K562 (cell line): ENCODE measurements around the gene CNP. TPM values are rescaled to one million over a fixed set of nuclear protein-coding genes. Genes with fewer than 3 reads are reported as not detected.

Experiments
- ATAC-seq: fragments of 200-7000 bp; cut with Tn5 transposase; 3 replicates; pipeline ENCODE4 v1.9.1; 2020; ENCODE audit warnings: moderate library complexity
- BruUV-seq: library from RNA; stranded (reverse); fragments of 400-500 nt; replicated peaks from 2 replicates; lab custom pipeline; 2021; lab: Mats Ljungman, UMichigan
- CTCF ChIA-PET: fragments of 300-600 bp; formaldehyde crosslinking; extraction: SDS; loops from one replicate; lab custom pipeline; 2021; ENCODE audit warnings: low intra/inter-chr PET ratio; lab: Yijun Ruan, JAX
- POLR2A ChIA-PET: fragments of 300-600, 350-650 bp; sonication (Branson Sonifier 250); formaldehyde crosslinking; extraction: SDS; loops from one replicate; lab custom pipeline; 2021; ENCODE audit warnings: antibody characterized with exemption, inconsistent platforms; lab: Yijun Ruan, JAX
- DNase-seq, 4 experiments: peaks; one replicate each; pipeline versions ENCODE4 v3.0.0 to v3.0.0-alpha.2; 2011 to 2018; ENCODE audit warnings: low spot score in 3 of 4, mixed read lengths in 3 of 4; ENCODE audit errors: extremely low read depth in 1 of 4
- FAIRE-seq: peaks from 2 replicates; lab custom pipeline; 2011; peaks lifted over from hg19 to GRCh38; lab: Jason Lieb, UNC
- H2AFZ ChIP-seq: 2 replicates; pipeline ENCODE4 v1.6.0; 2011; ENCODE audit warnings: low read depth, low read length, control low read depth, inconsistent platforms
- H3K27ac ChIP-seq: fragments of 200-600 bp; 3 replicates; pipeline ENCODE4 v1.8.0; 2011; ENCODE audit warnings: low read depth, mild to moderate bottlenecking, control low read depth, inconsistent platforms, low read length, moderate library complexity, mixed read lengths; ENCODE audit errors: extremely low read depth
- H3K27me3 ChIP-seq, 2 experiments: fragments of 300-600 bp in 1 of 2; 2 replicates in 1 of 2; 3 replicates in 1 of 2; pipeline versions ENCODE4 v1.6.0 to v1.8.0; 2011; ENCODE audit warnings: inconsistent platforms in 2 of 2, low read length in 2 of 2, mild to moderate bottlenecking in 1 of 2, mixed read lengths in 1 of 2, moderate library complexity in 1 of 2; ENCODE audit not compliant: control insufficient read depth in 2 of 2, insufficient read depth in 2 of 2
- H3K36me3 ChIP-seq: fragments of 300-600 bp; 3 replicates; pipeline ENCODE4 v1.8.0; 2011; ENCODE audit warnings: mild to moderate bottlenecking, low read length, inconsistent platforms; ENCODE audit not compliant: control insufficient read depth, insufficient read depth
- H3K4me1 ChIP-seq, 2 experiments: fragments of 200-600 bp in 1 of 2; replicated peaks in 1 of 2; 2 replicates in 1 of 2; 3 replicates in 1 of 2; pipeline versions ENCODE4 v1.5.1 to v1.8.0; 2011; ENCODE audit warnings: inconsistent platforms in 2 of 2, low read length in 2 of 2, mild to moderate bottlenecking in 1 of 2, mixed read lengths in 1 of 2, moderate library complexity in 1 of 2; ENCODE audit not compliant: control insufficient read depth in 2 of 2, insufficient read depth in 2 of 2
- H3K4me2 ChIP-seq: 2 replicates; pipeline ENCODE4 v1.6.1; 2011; ENCODE audit warnings: low read length, control low read depth, inconsistent platforms, mixed read lengths; ENCODE audit not compliant: insufficient read depth
- H3K4me3 ChIP-seq: fragments of 200-600 bp; sonication (generic), shearing (Covaris generic); 2 replicates; pipeline ENCODE4 v1.5.1; 2016; ENCODE audit warnings: control low read depth, inconsistent platforms
- H3K79me2 ChIP-seq: fragments of 200-600 bp; 3 replicates; pipeline ENCODE4 v1.8.0; 2011; ENCODE audit warnings: low read length, inconsistent platforms; ENCODE audit not compliant: control insufficient read depth, insufficient read depth
- H3K9ac ChIP-seq, 2 experiments: 2 replicates each; pipeline versions ENCODE4 v1.6.0 to v1.6.1; 2011; ENCODE audit warnings: low read depth in 2 of 2, low read length in 2 of 2, control low read depth in 1 of 2, inconsistent platforms in 1 of 2, mild to moderate bottlenecking in 1 of 2, mixed read lengths in 1 of 2; ENCODE audit not compliant: insufficient read depth in 1 of 2
- H3K9me1 ChIP-seq: one replicate; pipeline ENCODE4 v1.6.0; 2011; ENCODE audit warnings: inconsistent platforms, mild to moderate bottlenecking, low read length, moderate library complexity; ENCODE audit not compliant: control insufficient read depth, insufficient read depth
- H3K9me3 ChIP-seq: replicated peaks from 2 replicates; pipeline ENCODE4 v1.5.1; 2011; ENCODE audit warnings: low read depth, low read length, inconsistent platforms; ENCODE audit not compliant: control insufficient read depth, insufficient read depth
- H4K20me1 ChIP-seq: replicated peaks from 2 replicates; pipeline ENCODE4 v1.6.1; 2011; ENCODE audit warnings: low read length, inconsistent platforms, mixed read lengths; ENCODE audit not compliant: control insufficient read depth, insufficient read depth
- ARID3B ChIP-seq: fragments of 250-450 bp; sonication (Bioruptor Pico); IDR thresholded peaks from 2 replicates; pipeline ENCODE4 v1.4.0; 2020; ENCODE audit warnings: borderline replicate concordance
- CAMTA2 ChIP-seq: fragments of 250-450 bp; sonication (Bioruptor Pico); conservative IDR thresholded peaks from 2 replicates; pipeline ENCODE4 v1.5.1; 2022
- ESRRA ChIP-seq: fragments of 450-650 bp; IDR thresholded peaks from 2 replicates; pipeline ENCODE4 v1.6.1; 2014; ENCODE audit warnings: low read depth, mild to moderate bottlenecking, moderate library complexity, borderline replicate concordance
- GABPB2 ChIP-seq: fragments of 250-450 bp; sonication (Bioruptor Pico); conservative IDR thresholded peaks from 2 replicates; pipeline ENCODE4 v1.5.1; 2021; ENCODE audit warnings: mild to moderate bottlenecking
- HDAC3 ChIP-seq: fragments of 450-650 bp; IDR thresholded peaks from 2 replicates; pipeline ENCODE4 v1.6.1; 2018; ENCODE audit warnings: borderline replicate concordance, mild to moderate bottlenecking, moderate library complexity; ENCODE audit not compliant: partially characterized antibody
- LCOR ChIP-seq: sonication (generic); formaldehyde crosslinking; IDR thresholded peaks from 2 replicates; pipeline ENCODE4 v1.8.0; 2022; ENCODE audit warnings: mild to moderate bottlenecking, missing genetic modification reagents
- MEIS2 ChIP-seq: fragments of 450-650 bp; IDR thresholded peaks from 2 replicates; pipeline ENCODE4 v1.6.1; 2014; ENCODE audit warnings: mild to moderate bottlenecking; ENCODE audit not compliant: partially characterized antibody
- NCOA4 ChIP-seq: fragments of 450-650 bp; IDR thresholded peaks from 2 replicates; pipeline ENCODE4 v1.6.1; 2018; ENCODE audit warnings: mild to moderate bottlenecking; ENCODE audit not compliant: partially characterized antibody
- NFATC3 ChIP-seq: fragments of 450-650 bp; IDR thresholded peaks from 2 replicates; pipeline ENCODE4 v1.6.1; 2017; ENCODE audit warnings: mild to moderate bottlenecking
- PCBP1 ChIP-seq: fragments of 200-400 bp; formaldehyde crosslinking; IDR thresholded peaks from 2 replicates; pipeline ENCODE4 v1.6.1; 2018; ENCODE audit warnings: mild to moderate bottlenecking, low read depth, low read length; ENCODE audit not compliant: poor library complexity, severe bottlenecking
- POLR2AphosphoS5 ChIP-seq: IDR thresholded peaks from 2 replicates; pipeline ENCODE4 v1.6.1; 2011; ENCODE audit warnings: mild to moderate bottlenecking, low read depth, low read length, moderate library complexity; ENCODE audit not compliant: control insufficient read depth, insufficient read depth
- PRMT5 ChIP-seq: sonication (generic); formaldehyde crosslinking; IDR thresholded peaks from 2 replicates; pipeline ENCODE4 v1.5.0; 2020; ENCODE audit warnings: missing genetic modification reagents
- SAFB ChIP-seq: fragments of 200-400 bp; formaldehyde crosslinking; IDR thresholded peaks from 2 replicates; pipeline ENCODE4 v1.6.1; 2017; ENCODE audit warnings: low read depth, low read length, borderline replicate concordance
- SMAD2 ChIP-seq: fragments of 150-350 bp; IDR thresholded peaks from 2 replicates; pipeline ENCODE4 v1.6.1; 2014; ENCODE audit warnings: low read depth, mild to moderate bottlenecking, low read length
- STAT5B ChIP-seq: fragments of 250-450 bp; sonication (Bioruptor Pico); IDR thresholded peaks from 2 replicates; pipeline ENCODE4 v1.8.0; 2021; ENCODE audit warnings: mild to moderate bottlenecking, inconsistent platforms
- TAF1 ChIP-seq: IDR thresholded peaks from 2 replicates; pipeline ENCODE4 v1.6.1; 2011; ENCODE audit warnings: mild to moderate bottlenecking, low read length, moderate library complexity; ENCODE audit not compliant: insufficient read depth, control insufficient read depth, severe bottlenecking; ENCODE audit errors: extremely low read depth
- ZBTB49 ChIP-seq: sonication (generic); formaldehyde crosslinking; IDR thresholded peaks from 2 replicates; pipeline ENCODE4 v1.8.0; 2022; ENCODE audit warnings: missing genetic modification reagents, mild to moderate bottlenecking, borderline replicate concordance
- ZC3H11A ChIP-seq: IDR thresholded peaks from 2 replicates; pipeline ENCODE4 v1.6.1; 2012; ENCODE audit warnings: low read depth, low read length, improper control_type of control experiment
- ZC3H8 ChIP-seq: fragments of 450-650 bp; IDR thresholded peaks from 2 replicates; pipeline ENCODE4 v1.6.1; 2017
- ZNF311 ChIP-seq: fragments of 250-450 bp; sonication (Bioruptor Pico); IDR thresholded peaks from 2 replicates; pipeline ENCODE4 v1.4.0; 2020; ENCODE audit warnings: mild to moderate bottlenecking, moderate library complexity
- ZNF583 ChIP-seq: fragments of 250-450 bp; sonication (Bioruptor Pico); IDR thresholded peaks from 2 replicates; pipeline ENCODE4 v1.4.0; 2020
- ZNF707 ChIP-seq: fragments of 250-450 bp; sonication (Bioruptor Pico); conservative IDR thresholded peaks from 2 replicates; pipeline ENCODE4 v1.8.0; 2022; ENCODE audit warnings: inconsistent platforms, mild to moderate bottlenecking, moderate library complexity
- WGBS: fragments of 100-300 bp; shearing (Covaris generic); methylation state at CpG from one replicate; pipeline ENCODE4 v1.1.6; 2016; ENCODE audit warnings: low coverage, mixed read lengths; ENCODE audit not compliant: insufficient coverage; ENCODE audit errors: missing lambda C conversion rate; 5-methylcytosine and 5-hydroxymethylcytosine counted together
- in situ Hi-C: fragments of 300-500 bp; cut with MboI; formaldehyde crosslinking; loops from 4 replicates; pipeline ENCODE4 v1.15.0; 2018; ENCODE audit warnings: inconsistent platforms, mixed read lengths
- intact Hi-C: fragments of 100-400 bp; cut with micrococcal nuclease; formaldehyde crosslinking; loops from 2 replicates; pipeline ENCODE4 v1.14.2; 2022
- polyA plus RNA-seq, 8 experiments: library from polyadenylated mRNA; depleted of rRNA in 4 of 8; stranded (reverse) in 5 of 8; unstranded in 3 of 8; fragments of >200 nt; fragmentation: Nextera tagmentation in 2 of 8; fragmentation: Illumina TruSeq in 1 of 8; extraction: Ambion mirVana in 2 of 8; extraction: Trizol in 1 of 8; gene quantifications; 2 replicates each; pipeline versions ENCODE4 v1.2.1 to v1.2.3, GENCODE V29; 2011 to 2014; ENCODE audit warnings: inconsistent platforms in 1 of 8, missing spikeins in 1 of 8
- total RNA-seq, 7 experiments: library from RNA; depleted of rRNA in 6 of 7; stranded (reverse); fragments of >200 nt in 6 of 7; fragmentation: Illumina TruSeq in 2 of 7; extraction: Trizol in 2 of 7; gene quantifications; 2 replicates each; pipeline versions ENCODE4 v1.2.1 to v1.2.3, GENCODE V29; 2011 to 2021; ENCODE audit warnings: low replicate concordance in 1 of 7

CNP gene
- total and polyA plus RNA-seq, 9 of the 15 experiments (the other 6 are each of a cell fraction or from before 2014, with no cell fraction given) = 1.7 to 52.0 (median 29.1) TPM

- H3K79me2 ChIP-seq = peaks cover 69% of the 10 kb centered on the region
- ChIA-PET POLR2A (interaction anchor here (0.6 to 4.3 kb wide), 11 partner anchors 9 to 518 kb away, joined by 3 to 37 read pairs (median 4); no protein-coding TSS in a partner anchor), CTCF (no interaction called here)
- peak overlapping the region; percentile 86 for H3K4me3 ChIP-seq
- peak; percentile 32 for ATAC-seq
- peak overlapping the region; percentile 91 for H3K4me2 ChIP-seq
- peak in 2 of 4 experiments; percentile 74 to 79 for DNase-seq
- peaks cover 46% of the 10 kb centered on the region for H3K36me3 ChIP-seq
- peak; percentile 92 for FAIRE-seq
- peaks cover 5% of the 10 kb centered on the region for H4K20me1 ChIP-seq
- H3K9ac ChIP-seq = peak overlapping the region; percentile 97 to 99; a peak in 3 of 4 replicates
- H3K27me3 ChIP-seq = no peaks in the 10 kb centered on the region
- H2AFZ ChIP-seq = peak overlapping the region; percentile 93
- no peaks in the 10 kb centered on the region for H3K9me1 ChIP-seq
- H3K27ac ChIP-seq = peak overlapping the region; percentile 98
- in situ Hi-C loops = no loop called here
- no peaks in the 10 kb centered on the region for H3K9me3 ChIP-seq
- H3K4me1 ChIP-seq = peaks cover 26 to 31% of the 10 kb centered on the region in 2 experiments
- intact Hi-C loops = no loop called here
- 0% methylated on average over 3 of the region's 3 CpGs for WGBS
- no TSS peak for BruUV-seq
- TF ChIP-seq HDAC3 (no peak), ZC3H11A (no peak), SMAD2 (no peak), GABPB2 (CRISPR knock-in tag) (no peak), TAF1 (peak; percentile 66), STAT5B (CRISPR knock-in tag) (no peak), ZNF311 (CRISPR knock-in tag) (no peak), NFATC3 (no peak), ESRRA (peak; percentile 19; the same call in 1 of the 2 replicates), NCOA4 (no peak), ZBTB49 (CRISPR knock-in tag) (no peak), LCOR (no peak), CAMTA2 (CRISPR knock-in tag) (no peak), SAFB (no peak), MEIS2 (peak; percentile 71), ZC3H8 (no peak), ZNF583 (CRISPR knock-in tag) (0 out of 2 replicates have a peak, but pooled peaks have one; percentile 41), PCBP1 (no peak), PRMT5 (CRISPR knock-in tag) (no peak), ZNF707 (no peak), ARID3B (CRISPR knock-in tag) (no peak), POLR2AphosphoS5 (peak; percentile 58; the same call in 1 of the 2 replicates)
Observed at GRCh38 chr17:42018339-42018738, 51.7 kb downstream of the CNP start.
